ENCODE measurements around the gene ADISSP. TPM values are rescaled to one million over a fixed set of nuclear protein-coding genes. Genes with fewer than 3 reads are reported as not detected.

The ADISSP gene
- total and polyA plus RNA-seq, 2 of the 13 experiments (the other 11 are each of a cell fraction or from before 2014, with no cell fraction given), result 38.3 to 90.6 TPM

DNA sequence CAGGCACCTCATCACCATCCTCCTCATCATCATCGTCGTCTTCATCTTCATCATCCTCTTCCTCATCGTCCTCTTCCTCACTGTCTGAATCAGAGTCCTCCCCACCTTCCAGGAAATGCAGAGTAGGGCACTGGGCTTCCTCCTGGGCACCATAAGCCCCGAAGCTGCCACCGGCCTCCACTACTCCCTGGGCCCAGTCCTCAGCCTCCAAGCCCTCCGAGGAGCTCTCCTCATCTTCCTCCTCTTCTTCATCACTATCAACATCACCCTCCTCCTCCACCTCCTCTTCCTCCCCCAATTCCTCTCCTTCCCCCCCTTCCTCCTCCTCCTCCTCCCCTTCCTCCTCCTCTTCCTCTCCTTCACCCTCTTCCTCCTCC, 17.3 kb upstream of the ADISSP start:
- no TSS peak for BruUV-seq (replicated peaks)
- H3K9ac ChIP-seq (ENCODE audit: insufficient read depth, low read depth, low read length), result no peak overlapping the region
- FAIRE-seq, result no peak
- WGBS (ENCODE audit: low lambda C conversion rate), result 95% methylated on average over 6 of the region's 6 CpGs
- no peaks in the 10 kb centered on the region for H3K36me3 ChIP-seq (replicated peaks in 1 of 2; ENCODE audit: control insufficient read depth in 1 of 2, insufficient read depth in 2 of 2, low read length in 2 of 2)
- intact Hi-C loops (cut with micrococcal nuclease; ENCODE audit: unreplicated experiment) (loop anchor here (5.0 kb wide), 1 partner anchor 307 kb away; no protein-coding TSS in a partner anchor), in situ Hi-C loops (cut with HindIII; ENCODE audit: extremely low pct_ligation_motif_present, low pct_unique_long_range_greater_than_20kb) (loop anchor here (5.0 kb wide), 2 partner anchors 32 to 62 kb away; partner anchors contain the start of gene MAVS)
- no peak overlapping the region for H3K4me3 ChIP-seq (replicated peaks in 1 of 3; ENCODE audit: insufficient read depth in 1 of 3, low read depth in 2 of 3, low read length in 3 of 3)
- peak overlapping the region; percentile 94 for H3K4me2 ChIP-seq (ENCODE audit: low read depth, low read length)
- no peak overlapping the region for H3K27ac ChIP-seq (ENCODE audit: extremely low read length, insufficient read depth, low read length)
- H3K4me1 ChIP-seq (ENCODE audit: insufficient read depth, low read length), result peaks cover 83% of the 10 kb centered on the region
- no peak for DNase-seq (ENCODE audit: low spot score)
- ChIA-PET POLR2A (interaction anchor here (7.6 to 10.4 kb wide), 2 partner anchors 17 to 35 kb away, joined by 74 to 134 read pairs; partner anchors contain the start of genes ADISSP and AP5S1), CTCF (ENCODE audit: low intra/inter-chr PET ratio, low total read pairs) (interaction anchor here (4.6 kb wide), 1 partner anchor 34 kb away, joined by 119 read pairs; the partner anchor contains the start of gene AP5S1)
- no peaks in the 10 kb centered on the region for H3K9me3 ChIP-seq (ENCODE audit: low read length)
- H3K79me2 ChIP-seq (ENCODE audit: insufficient read depth, low read length), result peaks cover 9% of the 10 kb centered on the region
- no peak for ATAC-seq
- H2AFZ ChIP-seq (ENCODE audit: low read length), result no peak overlapping the region
- H3K27me3 ChIP-seq (ENCODE audit: control insufficient read depth in 1 of 2, insufficient read depth in 2 of 2, low read length in 2 of 2), result peaks cover 0 to 18% of the 10 kb centered on the region in 2 experiments; a peak in 3 of 5 replicates
- H4K20me1 ChIP-seq (ENCODE audit: insufficient read depth, low read length), result peaks cover 5% of the 10 kb centered on the region; the same call in 1 of the 2 replicates
- TF ChIP-seq ZNF547 (CRISPR knock-in tag; IDR thresholded peaks at IDR 0.05) (0 out of 2 replicates have a peak, but pooled peaks have one; percentile 7), ZBTB7A (CRISPR knock-in tag; IDR thresholded peaks at IDR 0.05) (0 out of 2 replicates have a peak, but pooled peaks have one; percentile 2), FOXA1 (IDR thresholded peaks at IDR 0.05) (peak; percentile 42; the same call in 1 of the 2 replicates), FOXA1 (CRISPR knock-in tag; IDR thresholded peaks at IDR 0.05) (no peak), TBL1XR1 (IDR thresholded peaks at IDR 0.05; ENCODE audit: borderline replicate concordance, low read length, partially characterized antibody) (no peak), RBM22 (optimal IDR thresholded peaks at IDR 0.05; ENCODE audit: low read length) (peak; percentile 3), KLF13 (CRISPR knock-in tag; IDR thresholded peaks at IDR 0.05) (0 out of 2 replicates have a peak, but pooled peaks have one; percentile 2), ZNF263 (CRISPR knock-in tag; IDR thresholded peaks at IDR 0.05) (peak; percentile 92), ZNF501 (CRISPR knock-in tag; IDR thresholded peaks at IDR 0.05) (0 out of 2 replicates have a peak, but pooled peaks have one; percentile 14), POLR2A (IDR thresholded peaks at IDR 0.05; ENCODE audit: insufficient read depth in 1 of 2, low read depth in 2 of 2, low read length in 2 of 2) (peak; percentile 13 to 42; a peak in 2 of 4 replicates), ZNF282 (IDR thresholded peaks at IDR 0.05; ENCODE audit: partially characterized antibody) (peak; percentile 62), HNRNPH1 (optimal IDR thresholded peaks at IDR 0.05; ENCODE audit: low read depth, low read length) (peak; percentile 48), NFKB2 (CRISPR knock-in tag; IDR thresholded peaks at IDR 0.05; ENCODE audit: borderline replicate concordance) (0 out of 2 replicates have a peak, but pooled peaks have one; percentile 5), ZSCAN22 (CRISPR knock-in tag; IDR thresholded peaks at IDR 0.05) (no peak), PCBP2 (optimal IDR thresholded peaks at IDR 0.05; ENCODE audit: low read depth, low read length, poor library complexity, severe bottlenecking) (peak; percentile 98), TARDBP (CRISPR knock-in tag; IDR thresholded peaks at IDR 0.05) (no peak), ZNF891 (CRISPR knock-in tag; IDR thresholded peaks at IDR 0.05) (0 out of 2 replicates have a peak, but pooled peaks have one; percentile 6), SALL1 (CRISPR knock-in tag; IDR thresholded peaks at IDR 0.05) (no peak), DR1 (CRISPR knock-in tag; IDR thresholded peaks at IDR 0.05) (0 out of 2 replicates have a peak, but pooled peaks have one; percentile 1)
- TF ChIP-seq, protein P1, sequence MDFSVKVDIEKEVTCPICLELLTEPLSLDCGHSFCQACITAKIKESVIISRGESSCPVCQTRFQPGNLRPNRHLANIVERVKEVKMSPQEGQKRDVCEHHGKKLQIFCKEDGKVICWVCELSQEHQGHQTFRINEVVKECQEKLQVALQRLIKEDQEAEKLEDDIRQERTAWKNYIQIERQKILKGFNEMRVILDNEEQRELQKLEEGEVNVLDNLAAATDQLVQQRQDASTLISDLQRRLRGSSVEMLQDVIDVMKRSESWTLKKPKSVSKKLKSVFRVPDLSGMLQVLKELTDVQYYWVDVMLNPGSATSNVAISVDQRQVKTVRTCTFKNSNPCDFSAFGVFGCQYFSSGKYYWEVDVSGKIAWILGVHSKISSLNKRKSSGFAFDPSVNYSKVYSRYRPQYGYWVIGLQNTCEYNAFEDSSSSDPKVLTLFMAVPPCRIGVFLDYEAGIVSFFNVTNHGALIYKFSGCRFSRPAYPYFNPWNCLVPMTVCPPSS (IDR thresholded peaks at IDR 0.05), result 0 out of 2 replicates have a peak, but pooled peaks have one; percentile 39
- TF ChIP-seq, protein P2, sequence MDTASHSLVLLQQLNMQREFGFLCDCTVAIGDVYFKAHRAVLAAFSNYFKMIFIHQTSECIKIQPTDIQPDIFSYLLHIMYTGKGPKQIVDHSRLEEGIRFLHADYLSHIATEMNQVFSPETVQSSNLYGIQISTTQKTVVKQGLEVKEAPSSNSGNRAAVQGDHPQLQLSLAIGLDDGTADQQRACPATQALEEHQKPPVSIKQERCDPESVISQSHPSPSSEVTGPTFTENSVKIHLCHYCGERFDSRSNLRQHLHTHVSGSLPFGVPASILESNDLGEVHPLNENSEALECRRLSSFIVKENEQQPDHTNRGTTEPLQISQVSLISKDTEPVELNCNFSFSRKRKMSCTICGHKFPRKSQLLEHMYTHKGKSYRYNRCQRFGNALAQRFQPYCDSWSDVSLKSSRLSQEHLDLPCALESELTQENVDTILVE (CRISPR knock-in tag; IDR thresholded peaks at IDR 0.05), result no peak
- TF ChIP-seq, protein P3, sequence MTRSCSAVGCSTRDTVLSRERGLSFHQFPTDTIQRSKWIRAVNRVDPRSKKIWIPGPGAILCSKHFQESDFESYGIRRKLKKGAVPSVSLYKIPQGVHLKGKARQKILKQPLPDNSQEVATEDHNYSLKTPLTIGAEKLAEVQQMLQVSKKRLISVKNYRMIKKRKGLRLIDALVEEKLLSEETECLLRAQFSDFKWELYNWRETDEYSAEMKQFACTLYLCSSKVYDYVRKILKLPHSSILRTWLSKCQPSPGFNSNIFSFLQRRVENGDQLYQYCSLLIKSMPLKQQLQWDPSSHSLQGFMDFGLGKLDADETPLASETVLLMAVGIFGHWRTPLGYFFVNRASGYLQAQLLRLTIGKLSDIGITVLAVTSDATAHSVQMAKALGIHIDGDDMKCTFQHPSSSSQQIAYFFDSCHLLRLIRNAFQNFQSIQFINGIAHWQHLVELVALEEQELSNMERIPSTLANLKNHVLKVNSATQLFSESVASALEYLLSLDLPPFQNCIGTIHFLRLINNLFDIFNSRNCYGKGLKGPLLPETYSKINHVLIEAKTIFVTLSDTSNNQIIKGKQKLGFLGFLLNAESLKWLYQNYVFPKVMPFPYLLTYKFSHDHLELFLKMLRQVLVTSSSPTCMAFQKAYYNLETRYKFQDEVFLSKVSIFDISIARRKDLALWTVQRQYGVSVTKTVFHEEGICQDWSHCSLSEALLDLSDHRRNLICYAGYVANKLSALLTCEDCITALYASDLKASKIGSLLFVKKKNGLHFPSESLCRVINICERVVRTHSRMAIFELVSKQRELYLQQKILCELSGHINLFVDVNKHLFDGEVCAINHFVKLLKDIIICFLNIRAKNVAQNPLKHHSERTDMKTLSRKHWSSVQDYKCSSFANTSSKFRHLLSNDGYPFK (CRISPR knock-in tag; IDR thresholded peaks at IDR 0.05; ENCODE audit: borderline replicate concordance), result peak; percentile 9; the same call in 1 of the 2 replicates

Data from HepG2 (cell line).